T follicular helper cell (primary cell): ENCODE measurements around the gene ECHS1.
"Not testable (repeated sequence)": the region's sequence is repeated elsewhere in the genome, so short reads cannot be mapped to it uniquely, and the experiment has no call there.

Source experiments
- DNase-seq: peaks from one replicate; pipeline ENCODE4 v3.0.0-alpha.2; 2020; ENCODE audit warnings: low read depth

The ECHS1 gene

GRCh38 chr10:133399123-133399601 lies 26.0 kb upstream of the ECHS1 start:
- no peak for DNase-seq

- no peak for DNase-seq
These were observed 24.8 kb upstream of the ECHS1 start for GRCh38 chr10:133397938-133398337.

GRCh38 chr10:133396035-133396624 lies 23.0 kb upstream of the ECHS1 start:
- DNase-seq, result no peak

DNA sequence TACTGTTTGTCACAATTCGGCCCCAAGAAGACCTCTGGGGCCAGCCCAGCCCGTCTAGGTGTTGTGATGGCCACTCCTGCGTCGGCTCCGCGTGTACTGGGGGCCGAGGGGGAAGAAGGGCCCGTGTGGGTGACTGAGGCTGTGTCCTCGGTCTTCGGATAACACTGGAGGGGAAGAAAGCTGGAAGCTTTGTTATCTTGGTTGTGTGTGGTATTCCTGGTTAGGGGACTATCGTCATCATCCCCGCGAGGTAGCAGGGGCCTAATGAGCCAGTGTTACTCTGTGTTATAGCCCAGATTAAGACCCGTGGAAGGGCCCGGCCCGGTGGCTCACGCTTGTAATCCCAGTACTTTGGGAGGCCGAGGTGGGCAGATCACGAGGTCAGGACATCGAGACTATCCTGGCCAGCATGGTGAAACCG lies 21.7 kb upstream of the ECHS1 start:
- no peak for DNase-seq

DNA sequence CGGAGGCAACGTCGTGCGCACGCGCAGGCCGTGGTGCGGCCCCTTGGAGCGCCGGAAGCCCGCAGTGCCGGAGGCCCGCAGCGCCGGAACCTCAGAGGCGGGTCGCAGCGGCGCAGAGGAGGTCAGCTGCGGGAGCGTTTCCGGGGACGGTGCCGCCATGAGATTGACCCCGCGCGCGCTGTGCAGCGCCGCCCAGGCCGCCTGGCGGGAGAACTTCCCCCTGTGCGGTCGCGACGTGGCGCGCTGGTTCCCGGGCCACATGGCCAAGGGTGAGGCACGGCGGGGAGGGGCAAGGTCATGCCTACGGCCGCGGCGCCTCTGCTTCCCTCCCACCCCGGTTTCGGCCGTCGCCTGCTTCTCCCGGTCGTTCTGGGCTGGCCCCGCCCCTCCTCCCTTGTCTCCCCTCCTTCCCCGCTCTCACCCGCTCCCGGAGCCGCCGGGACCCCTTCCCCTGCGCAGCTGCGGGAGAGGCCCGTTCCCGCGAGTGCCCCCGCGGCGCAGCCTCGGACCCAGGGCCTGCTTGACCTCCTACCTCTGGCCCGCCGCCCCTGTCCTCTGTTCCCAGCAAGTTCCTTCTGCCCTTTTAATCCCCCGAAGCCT lies 21.0 kb upstream of the ECHS1 start, which contains the start of gene MTG1:
Gene MTG1, plus strand, starts transcription at position 94 of the 600 bp plus-strand sequence. Its CDS starts 64 bp downstream, at position 158.
- DNase-seq, result peak; percentile 87

DNA sequence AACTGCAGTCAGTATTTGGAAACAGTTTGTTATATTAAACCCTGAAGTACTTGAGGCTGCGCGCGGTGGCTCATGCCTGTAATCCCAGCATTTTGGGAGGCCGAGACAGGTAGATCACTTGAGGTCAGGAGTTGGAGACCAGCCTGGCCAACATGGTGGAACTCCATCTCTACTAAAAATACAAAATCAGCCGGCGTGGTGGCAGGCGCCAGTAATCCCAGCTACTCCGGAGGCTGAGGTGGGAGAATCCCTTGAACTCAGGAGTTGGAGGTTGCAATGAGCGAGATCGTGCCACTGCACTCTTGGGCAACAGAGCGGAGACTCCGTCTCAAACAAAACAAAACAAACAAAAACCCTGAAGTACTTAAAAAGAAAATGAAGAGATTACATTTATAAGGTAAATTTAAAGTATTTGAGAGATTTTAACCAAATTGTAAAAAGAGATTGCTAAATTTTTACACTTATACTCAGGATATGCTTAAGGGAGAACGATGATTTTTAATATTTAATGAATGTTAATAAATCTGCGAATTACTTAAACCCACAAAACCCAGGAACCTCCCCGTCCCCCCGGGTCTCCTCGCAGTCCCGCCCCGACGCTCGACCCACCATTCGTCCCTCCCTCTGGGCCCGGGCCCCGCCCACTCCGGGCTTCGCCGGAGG lies 20.4 kb upstream of the ECHS1 start:
- no peak for DNase-seq

- no peak for DNase-seq
These were observed 18.8 kb upstream of the ECHS1 start for GRCh38 chr10:133391761-133392518.

- no peak for DNase-seq
These were observed 18.1 kb upstream of the ECHS1 start for GRCh38 chr10:133391249-133391635.

DNA sequence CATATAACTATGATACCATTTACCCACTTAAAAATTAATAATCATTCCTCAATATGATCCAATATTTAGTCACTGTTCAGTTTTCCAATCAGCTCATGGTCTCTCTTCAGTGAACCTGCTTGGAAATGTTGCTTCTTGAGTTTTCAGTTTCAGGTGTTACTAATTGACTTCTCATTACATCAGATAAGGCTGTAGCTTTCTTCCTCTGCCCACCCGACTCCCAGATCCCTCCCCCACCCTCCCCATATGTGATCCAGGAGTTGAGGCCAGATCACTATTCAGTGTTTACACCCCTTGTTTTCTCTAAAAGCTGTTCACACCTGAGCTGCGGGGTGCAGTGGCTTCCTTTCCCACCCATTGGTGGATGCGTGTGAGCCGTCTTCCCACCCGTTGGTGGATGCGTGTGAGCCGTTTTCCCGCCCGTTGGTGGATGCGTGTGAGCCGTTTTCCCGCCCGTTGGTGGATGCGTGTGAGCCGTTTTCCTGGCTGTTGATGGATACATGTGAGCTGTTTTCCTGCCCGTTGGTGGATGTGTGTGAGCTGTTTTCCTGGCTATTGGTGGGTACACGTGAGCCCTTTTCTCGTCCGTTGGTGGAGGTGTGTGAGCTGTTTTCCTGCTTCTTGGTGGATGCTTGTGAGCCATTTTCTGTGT lies 17.6 kb upstream of the ECHS1 start:
- no peak for DNase-seq

- DNase-seq, result no peak
These were observed 16.0 kb upstream of the ECHS1 start for GRCh38 chr10:133388973-133389818.

DNA sequence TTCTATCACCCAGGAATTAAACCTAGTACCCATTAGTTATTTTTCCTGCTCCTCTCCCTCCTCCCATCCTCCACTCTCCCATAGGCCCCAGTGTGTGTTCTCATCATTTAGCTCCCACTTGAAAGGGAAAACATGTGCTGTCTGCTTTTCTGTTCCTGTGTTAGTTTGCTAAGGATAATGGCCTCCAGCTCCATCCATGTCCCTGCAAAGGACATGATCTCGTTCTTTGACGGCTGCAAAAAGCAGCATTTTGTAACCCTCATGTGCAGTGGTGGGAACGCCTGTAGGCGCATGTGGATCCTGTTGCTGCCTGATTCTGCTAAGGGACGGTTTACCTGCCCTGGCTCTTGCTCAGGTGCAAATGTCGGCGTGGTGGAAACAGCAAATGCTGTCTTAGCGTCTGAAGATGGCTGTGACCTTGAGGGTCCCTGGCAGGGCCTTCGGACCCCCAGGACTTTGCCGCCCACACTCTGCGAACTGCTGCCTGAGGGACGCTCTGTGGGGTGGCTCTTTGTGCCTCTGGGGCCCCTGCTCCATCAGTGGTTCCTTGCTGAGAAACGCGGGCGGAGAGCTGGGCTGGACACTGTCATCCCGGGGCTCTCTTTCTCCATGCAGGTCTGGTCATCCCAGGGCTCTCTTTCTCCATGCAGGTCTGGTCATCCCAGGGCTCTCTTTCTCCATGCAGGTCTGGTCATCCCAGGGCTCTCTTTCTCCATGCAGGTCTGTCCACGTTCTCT lies 15.2 kb upstream of the ECHS1 start:
- no peak for DNase-seq

GRCh38 chr10:133386951-133387350 lies 13.8 kb upstream of the ECHS1 start:
- DNase-seq, result not testable (repeated sequence)

DNA sequence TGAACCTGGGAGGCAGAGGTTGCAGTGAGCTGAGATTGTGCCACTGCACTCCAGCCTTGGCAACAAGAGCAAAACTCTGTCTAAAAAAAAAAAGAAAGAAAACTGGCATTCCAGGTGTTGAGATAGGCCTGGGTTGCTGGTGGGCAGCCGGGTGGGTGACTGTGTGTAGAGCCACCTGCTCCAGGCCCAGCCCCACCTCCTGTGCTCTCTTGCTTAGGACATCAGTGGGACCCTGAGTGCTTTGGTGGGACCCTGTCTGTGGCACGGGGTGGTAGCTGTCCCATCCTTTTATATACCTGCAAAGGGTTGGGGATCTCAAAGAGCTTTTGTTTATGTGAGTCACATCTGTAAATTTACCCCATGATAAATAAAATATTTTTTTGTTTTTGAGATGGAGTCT lies 12.1 kb upstream of the ECHS1 start:
- DNase-seq, result no peak

DNA sequence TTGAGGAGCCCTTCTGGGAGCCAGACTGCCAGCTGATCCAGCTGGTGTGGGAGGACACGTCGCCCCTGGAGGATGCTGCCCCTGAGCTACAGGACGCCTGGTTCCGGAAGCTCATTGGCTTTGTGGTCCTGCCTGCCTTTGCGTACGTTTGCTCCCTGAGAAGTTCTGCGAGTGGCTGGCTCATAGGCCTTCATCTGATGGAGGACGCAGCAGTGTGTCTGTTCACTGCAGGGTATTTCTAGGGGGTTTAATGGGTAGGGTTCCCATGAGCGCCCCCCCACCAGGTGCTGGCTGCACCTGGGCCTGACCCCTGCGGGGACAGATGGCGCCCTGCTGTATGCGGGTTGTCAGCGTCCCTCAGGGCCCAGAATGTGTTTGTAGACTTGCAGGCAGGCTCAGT lies 10.9 kb upstream of the ECHS1 start:
- no peak for DNase-seq

GRCh38 chr10:133383551-133383950 lies 10.4 kb upstream of the ECHS1 start:
- no peak for DNase-seq

GRCh38 chr10:133381036-133381435 lies 7.9 kb upstream of the ECHS1 start:
- DNase-seq, result no peak

DNA sequence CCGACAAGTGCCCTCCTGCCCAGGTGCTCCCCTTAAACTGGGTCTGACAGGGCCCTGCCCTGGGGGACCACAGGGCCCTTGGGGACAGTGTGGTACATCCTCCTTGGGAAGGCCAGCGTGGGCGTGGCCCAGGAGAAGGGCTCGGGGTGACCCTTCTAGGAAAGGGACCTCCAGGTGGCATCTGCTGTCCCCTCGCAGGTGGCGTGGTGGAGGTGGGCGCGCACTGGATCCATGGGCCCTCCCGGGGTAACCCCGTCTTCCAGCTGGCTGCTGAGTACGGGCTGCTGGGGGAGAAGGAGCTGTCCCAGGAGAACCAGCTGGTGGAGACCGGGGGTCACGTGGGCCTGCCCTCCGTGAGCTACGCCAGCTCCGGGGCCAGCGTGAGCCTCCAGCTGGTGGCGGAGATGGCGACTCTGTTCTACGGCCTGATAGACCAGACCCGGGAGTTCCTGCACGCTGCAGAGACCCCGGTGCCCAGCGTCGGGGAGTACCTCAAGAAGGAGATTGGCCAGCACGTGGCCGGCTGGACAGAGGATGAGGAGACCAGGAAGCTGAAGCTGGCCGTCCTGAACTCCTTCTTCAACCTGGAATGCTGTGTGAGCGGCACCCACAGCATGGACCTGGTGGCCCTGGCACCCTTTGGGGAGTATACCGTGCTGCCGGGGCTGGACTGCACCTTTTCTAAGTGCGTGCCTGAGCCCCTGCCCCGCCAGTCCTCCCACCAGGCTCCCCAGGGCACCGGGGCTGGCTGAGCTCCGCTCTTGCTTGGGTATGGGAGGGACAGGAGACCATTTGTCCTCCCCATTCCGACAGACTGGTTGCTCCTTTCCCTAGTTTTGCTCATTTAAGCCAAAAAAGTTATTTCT lies 6.9 kb upstream of the ECHS1 start:
- DNase-seq, result no peak

DNA sequence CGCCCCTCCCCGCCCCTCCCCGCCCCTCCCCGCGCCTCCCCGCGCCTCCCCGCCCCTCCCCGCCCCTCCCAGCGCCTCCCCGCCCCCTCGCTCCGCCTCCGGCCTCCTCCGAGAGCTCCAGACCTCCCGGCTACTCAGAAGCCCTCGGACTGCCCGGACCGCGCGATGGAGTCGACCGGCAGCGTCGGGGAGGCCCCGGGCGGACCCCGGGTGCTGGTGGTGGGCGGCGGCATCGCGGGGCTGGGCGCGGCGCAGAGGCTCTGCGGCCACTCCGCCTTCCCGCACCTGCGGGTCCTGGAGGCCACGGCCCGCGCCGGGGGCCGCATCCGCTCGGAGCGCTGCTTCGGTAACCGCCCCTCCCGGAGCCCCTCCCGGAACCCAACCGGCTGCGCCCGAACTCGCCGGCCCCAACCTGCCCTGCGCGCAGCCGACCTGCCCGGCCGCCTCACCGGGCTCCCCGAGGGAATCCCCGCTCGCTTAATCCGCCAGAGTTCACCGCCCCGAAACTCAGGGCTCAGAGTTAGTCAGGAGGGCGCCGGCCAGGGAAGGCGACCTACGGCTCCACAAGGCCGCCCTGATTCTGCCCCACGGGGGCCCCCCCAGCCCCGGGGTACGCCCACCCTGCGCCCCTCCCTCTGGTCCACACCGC lies 6.1 kb upstream of the ECHS1 start, which contains the start of gene PAOX:
Gene PAOX, plus strand, starts transcription at position 111 of the 649 bp plus-strand sequence. Its CDS starts 55 bp downstream, at position 166.
- peak; percentile 20 for DNase-seq
